Lung (tissue), 12 donors: ENCODE results near the gene KLHDC9. TPM values are rescaled to one million over a fixed set of nuclear protein-coding genes. Genes with fewer than 3 reads are reported as not detected.
"Not testable (repeated sequence)": the region's sequence is repeated elsewhere in the genome, so short reads cannot be mapped to it uniquely, and the experiment has no call there.

ENCODE experiments used
- ATAC-seq: fragments of 200-7000 bp; cut with Tn5 transposase; one replicate; pipeline ENCODE4 v1.9.1; 2020; ENCODE audit warnings: moderate number of reproducible peaks; ENCODE audit not compliant: insufficient read depth, low FRiP score
- DNase-seq, 3 donors: peaks; one replicate each; pipeline ENCODE4 v3.0.0-alpha.2; 2013 to 2017
- H3K27ac ChIP-seq, 2 donors: one replicate each; pipeline ENCODE4 v1.5.1; 2013; ENCODE audit warnings: mild to moderate bottlenecking in 2 of 2, moderate library complexity in 2 of 2, control low read depth in 1 of 2, inconsistent platforms in 1 of 2, low read depth in 1 of 2, low read length in 1 of 2
- H3K27me3 ChIP-seq, 3 donors: one replicate each; pipeline ENCODE4 v1.5.1; 2013; ENCODE audit warnings: low read length in 2 of 3; ENCODE audit not compliant: control insufficient read depth in 3 of 3, insufficient read depth in 3 of 3
- H3K36me3 ChIP-seq, 4 donors: one replicate each; pipeline ENCODE4 v1.5.1; 2013; ENCODE audit warnings: low read length in 4 of 4, mild to moderate bottlenecking in 1 of 4, moderate library complexity in 1 of 4; ENCODE audit not compliant: control insufficient read depth in 4 of 4, insufficient read depth in 4 of 4
- H3K4me1 ChIP-seq, 5 donors: one replicate each; pipeline ENCODE4 v1.5.1; 2013; ENCODE audit warnings: low read length in 5 of 5, mild to moderate bottlenecking in 2 of 5, moderate library complexity in 1 of 5; ENCODE audit not compliant: control insufficient read depth in 5 of 5, insufficient read depth in 5 of 5
- H3K4me3 ChIP-seq: one replicate; pipeline ENCODE4 v1.5.1; 2013; ENCODE audit warnings: mild to moderate bottlenecking, control low read depth, moderate library complexity
- H3K9ac ChIP-seq, 2 donors: one replicate each; pipeline ENCODE4 v1.5.1; 2013; ENCODE audit warnings: low read length in 2 of 2, control low read depth in 1 of 2; ENCODE audit not compliant: insufficient read depth in 1 of 2
- H3K9me3 ChIP-seq, 4 donors: one replicate each; pipeline ENCODE4 v1.5.1; 2013; ENCODE audit warnings: low read length in 3 of 4, mild to moderate bottlenecking in 1 of 4, moderate library complexity in 1 of 4; ENCODE audit not compliant: control insufficient read depth in 4 of 4, insufficient read depth in 3 of 4
- WGBS, 2 donors: extraction: QIAGEN DNeasy Blood & Tissue Kit; methylation state at CpG; one replicate each; pipeline ENCODE4 v1.1.7; 2013; 5-methylcytosine and 5-hydroxymethylcytosine counted together
- polyA plus RNA-seq, 2 donors: library from polyadenylated mRNA; stranded (reverse); fragments of 200-250 nt; gene quantifications; one replicate each; pipeline ENCODE4 v1.2.1, GENCODE V29; 2013
- total RNA-seq, 2 donors: library from RNA; depleted of rRNA in 1 of 2; stranded (reverse); fragments of >200 nt in 1 of 2; gene quantifications; one replicate each; pipeline ENCODE4 v1.2.1, GENCODE V29; 2014 to 2021
- TF ChIP-seq, protein P1 (sequence below): IDR thresholded peaks from 2 replicates; pipeline ENCODE4 v1.5.1; 2012; ENCODE audit warnings: mild to moderate bottlenecking; ENCODE audit errors: control extremely low read depth, extremely low read depth
- donor health status: control.
- donor health status: control.
- donor health status: Bipolar disorder and iron deficiency.
- donor health status: healthy.
- donor health status: DM: yes; HTN: yes; CAD: no.

Gene KLHDC9
- total and polyA plus RNA-seq, 4 donors = 5.8 to 13.0 (median 7.8) TPM

DNA sequence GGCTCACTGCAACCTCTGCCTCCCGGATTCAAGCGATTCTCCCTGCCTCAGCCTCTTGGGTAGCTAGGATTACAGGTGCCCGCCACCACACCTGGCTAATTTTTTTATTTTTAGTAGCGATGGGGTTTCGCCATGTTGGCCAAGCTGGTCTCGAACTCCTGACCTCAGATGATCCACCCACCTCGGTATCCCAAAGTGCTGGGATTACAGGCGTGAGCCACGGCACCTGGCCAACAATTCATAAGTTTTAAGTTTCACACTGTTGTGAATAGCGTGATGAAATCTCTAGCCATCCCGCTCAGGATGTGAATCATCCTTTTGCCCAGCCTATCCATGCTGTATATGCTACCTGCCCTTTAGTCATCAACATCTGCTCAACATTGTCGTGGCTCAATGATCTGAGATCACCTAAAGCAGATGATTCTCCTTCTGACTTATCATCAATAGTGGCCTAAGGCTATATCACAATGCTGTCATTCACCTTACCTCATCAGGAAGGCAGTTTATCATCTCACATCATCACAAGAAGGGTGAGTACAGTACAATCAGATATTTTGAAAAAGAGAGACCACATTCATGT, 17.1 kb downstream of the KLHDC9 start:
- H3K4me1 ChIP-seq = peaks cover 9 to 31% (median 19%) of the 10 kb centered on the region in 5 donors
- no peak overlapping the region for H3K27ac ChIP-seq
- no peaks in the 10 kb centered on the region for H3K9me3 ChIP-seq
- H3K27me3 ChIP-seq = no peaks in the 10 kb centered on the region
- DNase-seq (no peak), ATAC-seq (no peak)
- no peak overlapping the region for H3K4me3 ChIP-seq
- no peak overlapping the region for H3K9ac ChIP-seq
- TF ChIP-seq, protein P1, sequence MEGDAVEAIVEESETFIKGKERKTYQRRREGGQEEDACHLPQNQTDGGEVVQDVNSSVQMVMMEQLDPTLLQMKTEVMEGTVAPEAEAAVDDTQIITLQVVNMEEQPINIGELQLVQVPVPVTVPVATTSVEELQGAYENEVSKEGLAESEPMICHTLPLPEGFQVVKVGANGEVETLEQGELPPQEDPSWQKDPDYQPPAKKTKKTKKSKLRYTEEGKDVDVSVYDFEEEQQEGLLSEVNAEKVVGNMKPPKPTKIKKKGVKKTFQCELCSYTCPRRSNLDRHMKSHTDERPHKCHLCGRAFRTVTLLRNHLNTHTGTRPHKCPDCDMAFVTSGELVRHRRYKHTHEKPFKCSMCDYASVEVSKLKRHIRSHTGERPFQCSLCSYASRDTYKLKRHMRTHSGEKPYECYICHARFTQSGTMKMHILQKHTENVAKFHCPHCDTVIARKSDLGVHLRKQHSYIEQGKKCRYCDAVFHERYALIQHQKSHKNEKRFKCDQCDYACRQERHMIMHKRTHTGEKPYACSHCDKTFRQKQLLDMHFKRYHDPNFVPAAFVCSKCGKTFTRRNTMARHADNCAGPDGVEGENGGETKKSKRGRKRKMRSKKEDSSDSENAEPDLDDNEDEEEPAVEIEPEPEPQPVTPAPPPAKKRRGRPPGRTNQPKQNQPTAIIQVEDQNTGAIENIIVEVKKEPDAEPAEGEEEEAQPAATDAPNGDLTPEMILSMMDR = no peak
- H3K36me3 ChIP-seq = peaks cover 4 to 10% (median 5%) of the 10 kb centered on the region in 4 donors
- WGBS, 2 donors = 84 to 88% methylated on average over 12 of the region's 12 CpGs

DNA sequence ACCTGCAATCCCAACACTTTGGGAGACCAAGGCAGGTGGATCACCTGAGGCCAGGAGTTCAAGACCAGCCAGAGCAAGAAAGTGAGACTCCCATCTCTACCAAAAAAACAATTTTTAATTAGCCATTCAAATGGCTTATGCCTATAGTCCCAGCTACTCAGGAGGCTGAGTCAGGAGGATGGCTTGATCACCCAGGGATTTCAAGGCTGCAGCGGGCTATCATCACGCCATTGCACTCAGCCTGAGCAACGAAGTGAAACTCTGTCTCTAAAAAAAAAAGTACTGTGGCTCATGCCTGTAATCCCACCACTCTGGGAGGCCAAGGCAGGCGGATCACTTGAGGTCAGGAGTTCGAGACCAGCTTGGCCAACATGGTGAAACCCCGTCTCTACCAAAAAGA, 17.8 kb downstream of the KLHDC9 start:
- not testable (repeated sequence) for H3K36me3 ChIP-seq, H3K4me3 ChIP-seq, H3K27me3 ChIP-seq, H3K9ac ChIP-seq, ATAC-seq, DNase-seq, H3K9me3 ChIP-seq, H3K27ac ChIP-seq
- 89 to 92% methylated on average over 6 of the region's 6 CpGs for WGBS, 2 donors
- H3K4me1 ChIP-seq = peaks cover 9 to 31% (median 19%) of the 10 kb centered on the region in 5 donors

DNA sequence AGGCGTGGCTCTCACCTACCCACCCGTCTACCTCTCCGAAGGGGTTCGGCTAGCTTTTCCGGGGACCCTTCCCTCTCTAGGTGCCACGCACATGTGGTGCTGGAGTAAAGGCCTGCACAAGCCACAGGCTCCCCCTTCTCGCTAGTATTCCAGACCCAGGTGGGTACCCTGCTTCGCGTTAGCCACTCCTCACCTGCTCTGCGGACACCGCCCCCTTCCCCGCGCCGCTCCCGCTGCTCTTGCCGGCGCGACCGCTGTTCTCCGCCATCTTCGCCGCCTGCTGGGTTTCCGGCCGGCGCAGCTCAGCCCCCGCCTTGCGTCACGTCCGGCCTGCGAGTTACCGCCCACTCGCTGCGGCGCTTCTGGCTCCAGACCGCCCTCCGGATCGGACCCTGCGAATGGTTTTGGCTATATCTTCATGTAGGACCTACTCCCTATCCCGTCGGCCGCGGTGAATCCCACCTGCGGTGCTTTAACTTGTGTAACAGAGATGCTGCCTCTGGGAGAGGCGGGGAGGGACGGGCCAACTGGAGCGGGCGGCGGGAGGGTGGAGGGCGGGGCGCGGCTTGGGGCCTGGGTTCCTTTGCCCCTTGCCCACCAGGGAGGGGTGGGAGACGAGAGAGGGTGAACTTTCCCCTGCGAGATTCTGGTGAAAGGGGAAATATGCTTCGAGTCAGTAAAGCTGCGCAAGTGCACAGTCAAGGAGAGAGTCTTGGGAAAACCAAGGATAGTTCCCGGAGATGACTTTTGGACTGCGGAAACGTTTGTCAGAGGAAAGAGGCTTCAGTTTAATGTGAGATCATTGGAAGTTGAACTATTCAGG, 19.8 kb downstream of the KLHDC9 start, which contains the start of the genes NIT1 and PFDN2:
NIT1 (plus strand) TSS at position 347 of the 823 bp plus-strand sequence; CDS start at position 419, 72 bp downstream.
PFDN2 (minus strand) TSS at position 279 of the 823 bp plus-strand sequence; CDS start at position 268, 11 bp downstream.
- 0 to 1% methylated on average over 58 of the region's 58 CpGs for WGBS, 2 donors
- H3K9me3 ChIP-seq = no peaks in the 10 kb centered on the region
- peaks cover 9 to 27% (median 19%) of the 10 kb centered on the region in 5 donors for H3K4me1 ChIP-seq
- peak within 1 kb of the TSS; percentile 94 for H3K9ac ChIP-seq
- ATAC-seq (peak; percentile 90), DNase-seq (peak; percentile 91 to 92 (median 92))
- H3K27ac ChIP-seq = peak within 1 kb of the TSS; percentile 90 to 97
- peak within 1 kb of the TSS; percentile 100 for H3K4me3 ChIP-seq
- no peaks in the 10 kb centered on the region for H3K27me3 ChIP-seq
- H3K36me3 ChIP-seq = peaks cover 7 to 27% (median 21%) of the 10 kb centered on the region in 4 donors
- TF ChIP-seq, protein P1 = no peak
